Activated CD4-positive, alpha-beta T cell treated with anti-CD3 and anti-CD28 coated beads for 24 hours (primary cell): Measurements from ENCODE around the gene RPGRIP1.
"Not testable (repeated sequence)": the region's sequence is repeated elsewhere in the genome, so short reads cannot be mapped to it uniquely, and the experiment has no call there.

Source experiments
- DNase-seq, 2 donors: peaks; one replicate each; pipeline ENCODE4 v3.0.0-alpha.2; 2020; ENCODE audit warnings: low read depth in 2 of 2

Gene RPGRIP1

GRCh38 chr14:21279783-21280182 lies at the start of gene RPGRIP1:
Gene RPGRIP1, plus strand, starts transcription at chr14:21280083. Its CDS starts 7,894 bp downstream, at chr14:21287977.
- no peak for DNase-seq

- no peak for DNase-seq
Measured at GRCh38 chr14:21231020-21231652, 48.7 kb upstream of the RPGRIP1 start.

GRCh38 chr14:21233457-21234076 lies 46.3 kb upstream of the RPGRIP1 start:
- DNase-seq: no peak

GRCh38 chr14:21234112-21234511 lies 45.8 kb upstream of the RPGRIP1 start:
- no peak for DNase-seq

GRCh38 chr14:21236948-21237797 lies 42.7 kb upstream of the RPGRIP1 start:
- no peak for DNase-seq

GRCh38 chr14:21238823-21239518 lies 40.9 kb upstream of the RPGRIP1 start:
- DNase-seq: no peak

- no peak for DNase-seq
Measured at GRCh38 chr14:21240417-21240816, 39.5 kb upstream of the RPGRIP1 start.

- no peak for DNase-seq
Measured at GRCh38 chr14:21241218-21241819, 38.6 kb upstream of the RPGRIP1 start.

GRCh38 chr14:21244544-21244943 lies 35.3 kb upstream of the RPGRIP1 start:
- DNase-seq: no peak

- DNase-seq: no peak
Measured at GRCh38 chr14:21245813-21246212, 34.1 kb upstream of the RPGRIP1 start.

GRCh38 chr14:21248338-21248737 lies 31.5 kb upstream of the RPGRIP1 start:
- no peak for DNase-seq

- DNase-seq: no peak
Measured at GRCh38 chr14:21248739-21249411, 31.0 kb upstream of the RPGRIP1 start.

- no peak for DNase-seq
Measured at GRCh38 chr14:21251215-21251614, 28.7 kb upstream of the RPGRIP1 start.

GRCh38 chr14:21252149-21252548 lies 27.7 kb upstream of the RPGRIP1 start:
- no peak for DNase-seq

GRCh38 chr14:21255385-21256101 lies 24.3 kb upstream of the RPGRIP1 start:
- no peak for DNase-seq

GRCh38 chr14:21256102-21256447 lies 23.8 kb upstream of the RPGRIP1 start:
- DNase-seq: not testable (repeated sequence)

GRCh38 chr14:21256539-21257393 lies 23.1 kb upstream of the RPGRIP1 start:
- DNase-seq: no peak

- DNase-seq: no peak
Measured at GRCh38 chr14:21257394-21257909, 22.4 kb upstream of the RPGRIP1 start.
